Epithelial cell of proximal tubule (primary cell): ENCODE measurements around the gene JPH3. TPM values are rescaled to one million over a fixed set of nuclear protein-coding genes. Genes with fewer than 3 reads are reported as not detected.

Experiments used
- DNase-seq: peaks from one replicate; pipeline ENCODE4 v3.0.0-alpha.2; 2011; ENCODE audit warnings: low read depth
- H3K4me3 ChIP-seq: 2 replicates; pipeline ENCODE4 v1.5.1; 2011; ENCODE audit warnings: low read depth, mild to moderate bottlenecking, low read length
- CTCF ChIP-seq: conservative IDR thresholded peaks from 2 replicates; pipeline ENCODE4 v1.5.1; 2012; ENCODE audit warnings: low read depth, mild to moderate bottlenecking, low read length
- total RNA-seq: library from RNA; depleted of rRNA; stranded (reverse); fragments of >200 nt; gene quantifications from 2 replicates; pipeline ENCODE4 v1.2.3, GENCODE V29; 2015

JPH3 gene
- total RNA-seq, 1 donor from 2014 or later, result 0.40 TPM

- TF ChIP-seq CTCF, result no peak
- H3K4me3 ChIP-seq, result no peak overlapping the region
- DNase-seq, result no peak
Measured at GRCh38 chr16:87601401-87601981, 817 bp upstream of the JPH3 start.

GRCh38 chr16:87602821-87603683 lies 744 bp downstream of the JPH3 start:
- no peak for TF ChIP-seq CTCF
- DNase-seq, result no peak
- H3K4me3 ChIP-seq, result no peak overlapping the region

- H3K4me3 ChIP-seq, result no peak overlapping the region
- no peak for DNase-seq
- no peak for TF ChIP-seq CTCF
Measured at GRCh38 chr16:87603684-87604633, 1.7 kb downstream of the JPH3 start.

GRCh38 chr16:87604634-87605111 lies 2.4 kb downstream of the JPH3 start:
- DNase-seq, result no peak
- H3K4me3 ChIP-seq, result no peak overlapping the region
- TF ChIP-seq CTCF, result no peak

- no peak for DNase-seq
- no peak overlapping the region for H3K4me3 ChIP-seq
- no peak for TF ChIP-seq CTCF
Measured at GRCh38 chr16:87607223-87607622, 4.9 kb downstream of the JPH3 start.

- TF ChIP-seq CTCF, result no peak
- no peak for DNase-seq
- no peak overlapping the region for H3K4me3 ChIP-seq
Measured at GRCh38 chr16:87607871-87608270, 5.6 kb downstream of the JPH3 start.
